DOHH2 (cell line): Measurements from ENCODE around the gene RIMBP2.

Experiments used
- H3F3A ChIP-seq: fragments of 200-600 bp; sonication (generic), shearing (Covaris generic); 2 replicates; pipeline ENCODE4 v1.6.0; 2016; ENCODE audit warnings: antibody characterized with exemption, mild to moderate bottlenecking; ENCODE audit not compliant: control insufficient read depth, insufficient read depth
- H3K27ac ChIP-seq: fragments of 200-600 bp; sonication (generic); 2 replicates; pipeline ENCODE4 v1.5.1; 2014; ENCODE audit warnings: low read depth, mild to moderate bottlenecking, low read length, moderate library complexity
- H3K27me3 ChIP-seq: fragments of 200-600 bp; sonication (generic); 2 replicates; pipeline ENCODE4 v1.6.1; 2014; ENCODE audit warnings: mild to moderate bottlenecking, low read length, mixed read lengths; ENCODE audit not compliant: control insufficient read depth
- H3K36me3 ChIP-seq: fragments of 200-600 bp; sonication (generic); 2 replicates; pipeline ENCODE4 v1.6.1; 2014; ENCODE audit warnings: mild to moderate bottlenecking, low read length, moderate library complexity, mixed read lengths; ENCODE audit not compliant: control insufficient read depth
- H3K4me1 ChIP-seq: fragments of 200-600 bp; sonication (generic); 2 replicates; pipeline ENCODE4 v1.6.1; 2014; ENCODE audit warnings: mild to moderate bottlenecking, low read length, mixed read lengths; ENCODE audit not compliant: control insufficient read depth
- H3K4me2 ChIP-seq: fragments of 200-600 bp; sonication (generic); 2 replicates; pipeline ENCODE4 v1.6.0; 2014; ENCODE audit warnings: mild to moderate bottlenecking, low read length, moderate library complexity
- H3K4me3 ChIP-seq: fragments of 200-600 bp; sonication (generic); 2 replicates; pipeline ENCODE4 v1.5.1; 2014; ENCODE audit warnings: mild to moderate bottlenecking, low read length, mixed read lengths
- H3K79me2 ChIP-seq: fragments of 200-600 bp; sonication (generic); 2 replicates; pipeline ENCODE4 v1.6.1; 2014; ENCODE audit warnings: mild to moderate bottlenecking, low read length, mixed read lengths; ENCODE audit not compliant: control insufficient read depth
- H3K9me2 ChIP-seq: fragments of 200-600 bp; sonication (generic); replicated peaks from 2 replicates; pipeline ENCODE4 v1.6.1; 2014; ENCODE audit warnings: mild to moderate bottlenecking, low read length, mixed read lengths; ENCODE audit not compliant: control insufficient read depth
- H3K9me3 ChIP-seq: fragments of 200-600 bp; sonication (generic); 2 replicates; pipeline ENCODE4 v1.6.1; 2014; ENCODE audit warnings: antibody characterized with exemption, low read length, mixed read lengths; ENCODE audit not compliant: control insufficient read depth, insufficient read depth
- H4K20me1 ChIP-seq: fragments of 200-600 bp; sonication (generic); 2 replicates; pipeline ENCODE4 v1.6.0; 2014; ENCODE audit warnings: low read depth, mild to moderate bottlenecking, antibody characterized with exemption, low read length, moderate library complexity; ENCODE audit not compliant: control insufficient read depth, insufficient read depth
- CTCF ChIP-seq: fragments of 200-600 bp; sonication (generic); IDR thresholded peaks from one replicate; pipeline ENCODE4 v1.5.1; 2014; ENCODE audit warnings: antibody characterized with exemption, mild to moderate bottlenecking, low read depth, low read length; ENCODE audit not compliant: poor library complexity, severe bottlenecking
- EZH2phosphoT487 ChIP-seq: fragments of 200-600 bp; sonication (generic); IDR thresholded peaks from 2 replicates; pipeline ENCODE4 v1.6.1; 2017; ENCODE audit warnings: borderline replicate concordance, mild to moderate bottlenecking, antibody characterized with exemption, low read length, moderate library complexity, mixed read lengths

The RIMBP2 gene

GRCh38 chr12:130619385-130620001 is 96.6 kb downstream of the RIMBP2 start:
- Histone ChIP-seq H4K20me1 (no peaks in the 10 kb centered on the region), H3K27me3 (no peaks in the 10 kb centered on the region), H3F3A (no peaks in the 10 kb centered on the region), H3K36me3 (no peaks in the 10 kb centered on the region), H3K79me2 (no peaks in the 10 kb centered on the region), H3K4me1 (no peaks in the 10 kb centered on the region), H3K4me2 (no peak overlapping the region), H3K9me3 (no peaks in the 10 kb centered on the region), H3K27ac (no peak overlapping the region), H3K4me3 (no peak overlapping the region), H3K9me2 (no peaks in the 10 kb centered on the region)
- TF ChIP-seq CTCF (no peak), EZH2phosphoT487 (no peak)

- Histone ChIP-seq H3K27ac (no peak overlapping the region), H3F3A (no peaks in the 10 kb centered on the region), H3K4me3 (no peak overlapping the region), H3K9me2 (no peaks in the 10 kb centered on the region), H4K20me1 (no peaks in the 10 kb centered on the region), H3K4me1 (no peaks in the 10 kb centered on the region), H3K79me2 (no peaks in the 10 kb centered on the region), H3K9me3 (no peaks in the 10 kb centered on the region), H3K27me3 (no peaks in the 10 kb centered on the region), H3K4me2 (no peak overlapping the region), H3K36me3 (no peaks in the 10 kb centered on the region)
- TF ChIP-seq EZH2phosphoT487 (no peak), CTCF (no peak)
Observed at GRCh38 chr12:130617219-130617618, 98.9 kb downstream of the RIMBP2 start.

GRCh38 chr12:130615861-130616345 is 100.2 kb downstream of the RIMBP2 start:
- Histone ChIP-seq H3K36me3 (no peaks in the 10 kb centered on the region), H3K27me3 (no peaks in the 10 kb centered on the region), H3K9me2 (no peaks in the 10 kb centered on the region), H3K4me2 (no peak overlapping the region), H3F3A (no peaks in the 10 kb centered on the region), H3K27ac (no peak overlapping the region), H3K79me2 (no peaks in the 10 kb centered on the region), H3K4me3 (no peak overlapping the region), H3K9me3 (no peaks in the 10 kb centered on the region), H3K4me1 (no peaks in the 10 kb centered on the region), H4K20me1 (no peaks in the 10 kb centered on the region)
- no peak for TF ChIP-seq EZH2phosphoT487
- TF ChIP-seq CTCF = no peak
